ENCODE data around the gene ANXA2.

- TF ChIP-seq, protein P1, sequence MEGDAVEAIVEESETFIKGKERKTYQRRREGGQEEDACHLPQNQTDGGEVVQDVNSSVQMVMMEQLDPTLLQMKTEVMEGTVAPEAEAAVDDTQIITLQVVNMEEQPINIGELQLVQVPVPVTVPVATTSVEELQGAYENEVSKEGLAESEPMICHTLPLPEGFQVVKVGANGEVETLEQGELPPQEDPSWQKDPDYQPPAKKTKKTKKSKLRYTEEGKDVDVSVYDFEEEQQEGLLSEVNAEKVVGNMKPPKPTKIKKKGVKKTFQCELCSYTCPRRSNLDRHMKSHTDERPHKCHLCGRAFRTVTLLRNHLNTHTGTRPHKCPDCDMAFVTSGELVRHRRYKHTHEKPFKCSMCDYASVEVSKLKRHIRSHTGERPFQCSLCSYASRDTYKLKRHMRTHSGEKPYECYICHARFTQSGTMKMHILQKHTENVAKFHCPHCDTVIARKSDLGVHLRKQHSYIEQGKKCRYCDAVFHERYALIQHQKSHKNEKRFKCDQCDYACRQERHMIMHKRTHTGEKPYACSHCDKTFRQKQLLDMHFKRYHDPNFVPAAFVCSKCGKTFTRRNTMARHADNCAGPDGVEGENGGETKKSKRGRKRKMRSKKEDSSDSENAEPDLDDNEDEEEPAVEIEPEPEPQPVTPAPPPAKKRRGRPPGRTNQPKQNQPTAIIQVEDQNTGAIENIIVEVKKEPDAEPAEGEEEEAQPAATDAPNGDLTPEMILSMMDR (optimal IDR thresholded peaks at IDR 0.05 in 1 of 3, IDR thresholded peaks at IDR 0.05 in 1 of 3, conservative IDR thresholded peaks at IDR 0.05 in 1 of 3; ENCODE audit: extremely low read depth in 1 of 3, insufficient read depth in 2 of 3, low read length in 3 of 3) = no peak
- TF ChIP-seq EZH2 (IDR thresholded peaks at IDR 0.05; ENCODE audit: low read length) = no peak
Measured at GRCh38 chr15:60363087-60363549, 34.7 kb downstream of the ANXA2 start.
